ENCODE results near the gene NOS1AP.

NOS1AP gene

DNA sequence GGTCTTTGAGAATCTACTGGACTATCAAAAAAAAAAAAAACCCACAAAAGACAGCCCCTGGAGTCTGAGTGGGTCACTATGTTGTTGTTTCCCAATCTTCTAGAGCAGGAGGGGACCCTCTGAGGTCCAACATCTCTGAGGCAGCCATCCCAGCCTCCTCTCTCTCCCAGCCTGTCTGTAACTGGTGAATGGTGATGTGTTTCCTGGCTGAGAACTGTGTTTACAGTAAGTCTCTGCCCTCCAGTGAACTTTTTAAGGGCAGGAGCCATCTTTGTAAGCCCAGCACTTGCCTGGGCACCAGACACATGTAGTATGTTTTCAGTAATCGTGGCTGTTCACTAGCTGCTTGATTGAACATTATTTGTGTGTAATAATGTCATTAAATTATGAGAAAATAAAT is 221.5 kb downstream of the NOS1AP start:
- Mint-ChIP-seq H3K4me3 (no peak overlapping the region), H3K4me1 (no peaks in the 10 kb centered on the region)

DNA sequence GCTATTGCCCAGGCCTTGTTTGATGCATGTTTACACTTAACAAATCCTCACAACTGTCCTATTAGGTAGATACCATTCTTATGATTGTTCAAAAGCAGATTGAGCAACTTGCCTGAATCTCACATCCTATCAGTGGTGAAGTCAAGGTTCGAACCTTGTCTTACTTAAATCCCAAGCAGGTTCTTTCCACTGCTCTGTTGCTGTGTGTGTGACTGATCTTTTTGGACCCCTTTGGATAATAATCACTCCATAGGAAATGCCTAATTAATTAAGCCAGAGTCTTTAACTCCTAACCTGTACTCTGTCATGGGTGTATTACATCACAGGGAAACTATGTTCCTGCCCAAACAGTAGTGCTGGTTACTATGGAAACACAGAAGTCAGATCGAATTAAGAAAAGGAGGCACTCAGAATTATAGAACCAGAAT is 222.9 kb downstream of the NOS1AP start:
- no peaks in the 10 kb centered on the region for H3K4me1 Mint-ChIP-seq

More for the DNA sequence above, 221.5 kb downstream of the NOS1AP start:
- no peak for ATAC-seq
- no peak overlapping the region for H3K27ac Mint-ChIP-seq
- peaks cover 3% of the 10 kb centered on the region for H3K9me3 Mint-ChIP-seq
- no peaks in the 10 kb centered on the region for H3K36me3 Mint-ChIP-seq
- peaks cover 41% of the 10 kb centered on the region for H3K27me3 Mint-ChIP-seq

GRCh38 chr1:162293073-162293692 is 223.7 kb downstream of the NOS1AP start:
- no peak overlapping the region for H3K4me3 Mint-ChIP-seq
- no peak overlapping the region for H3K27ac Mint-ChIP-seq
- peaks cover 3% of the 10 kb centered on the region for H3K9me3 Mint-ChIP-seq
- no peak for ATAC-seq
- peaks cover 36% of the 10 kb centered on the region for H3K27me3 Mint-ChIP-seq
- no peaks in the 10 kb centered on the region for H3K4me1 Mint-ChIP-seq
- no peaks in the 10 kb centered on the region for H3K36me3 Mint-ChIP-seq

More for the DNA sequence above, 222.9 kb downstream of the NOS1AP start:
- Mint-ChIP-seq H3K9me3 (peaks cover 3% of the 10 kb centered on the region), H3K27me3 (peaks cover 36% of the 10 kb centered on the region), H3K4me3 (no peak overlapping the region), H3K36me3 (no peaks in the 10 kb centered on the region), H3K27ac (no peak overlapping the region)
- ATAC-seq = no peak

DNA sequence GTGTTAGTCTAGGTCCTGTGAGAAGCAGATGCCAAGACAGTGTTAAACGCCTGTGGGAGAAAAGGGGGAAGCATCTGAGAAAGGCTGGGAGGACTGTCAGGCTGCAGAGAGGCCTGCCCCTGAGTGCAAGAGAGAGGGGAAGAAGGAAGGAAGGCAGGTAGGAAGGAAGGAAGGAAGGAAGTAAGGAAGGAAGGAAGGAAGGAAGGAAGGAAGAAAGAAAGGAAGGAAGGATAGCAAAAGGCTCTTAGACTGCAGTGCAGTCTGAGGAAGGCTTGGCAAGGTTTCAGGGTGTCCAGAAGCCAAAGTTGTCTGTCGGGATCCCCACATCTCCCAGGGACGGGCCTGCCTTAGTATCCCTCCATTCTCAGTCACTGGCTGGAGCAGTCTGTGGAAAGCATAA is 224.5 kb downstream of the NOS1AP start:
- H3K4me3 Mint-ChIP-seq = no peak overlapping the region
- peaks cover 42% of the 10 kb centered on the region for H3K27me3 Mint-ChIP-seq
- H3K36me3 Mint-ChIP-seq = no peaks in the 10 kb centered on the region
- peaks cover 3% of the 10 kb centered on the region for H3K9me3 Mint-ChIP-seq
- no peaks in the 10 kb centered on the region for H3K4me1 Mint-ChIP-seq
- no peak overlapping the region for H3K27ac Mint-ChIP-seq
- ATAC-seq = no peak

DNA sequence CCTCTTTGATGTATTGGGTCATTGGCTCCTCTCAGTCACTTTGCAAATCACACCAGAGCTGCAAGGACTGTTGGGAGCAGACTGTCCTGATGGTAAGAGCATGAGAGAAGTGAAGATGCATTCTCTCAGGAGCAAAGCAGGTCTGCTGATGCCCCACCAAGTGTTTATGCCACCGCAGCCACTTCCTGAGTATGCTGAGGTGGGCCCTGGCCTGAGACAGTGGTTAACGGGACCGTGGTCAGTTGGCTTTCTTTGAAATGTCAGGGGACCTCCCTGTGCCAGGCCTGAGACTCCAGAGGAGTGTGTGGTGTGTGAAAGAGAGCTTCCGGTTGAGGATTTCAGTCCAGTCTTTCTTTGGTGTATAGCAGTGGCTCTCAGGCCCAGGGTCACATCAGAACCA is 227.7 kb downstream of the NOS1AP start:
- no peak overlapping the region for H3K27ac Mint-ChIP-seq
- peaks cover 43% of the 10 kb centered on the region for H3K27me3 Mint-ChIP-seq
- ATAC-seq = no peak
- H3K4me1 Mint-ChIP-seq = no peaks in the 10 kb centered on the region
- H3K9me3 Mint-ChIP-seq = no peaks in the 10 kb centered on the region
- H3K4me3 Mint-ChIP-seq = no peak overlapping the region
- no peaks in the 10 kb centered on the region for H3K36me3 Mint-ChIP-seq

DNA sequence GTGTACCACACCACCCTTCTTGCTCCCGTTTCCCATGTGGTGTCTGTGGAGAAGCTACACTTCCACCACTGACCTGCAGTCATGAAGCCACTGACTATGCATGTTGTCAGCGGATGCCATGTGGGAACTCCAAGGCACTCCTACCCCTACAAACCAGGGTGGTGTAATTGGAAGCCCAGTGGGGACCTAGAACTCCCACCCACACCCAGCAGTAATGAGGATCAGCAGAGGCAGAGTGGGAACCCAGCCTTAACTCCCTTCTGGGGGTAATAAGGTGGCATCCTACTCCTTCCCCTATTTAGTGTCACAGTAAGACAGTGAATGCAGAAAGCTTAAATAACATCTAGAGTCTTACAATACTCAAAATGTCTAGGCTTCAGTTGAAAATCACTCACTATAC is 228.8 kb downstream of the NOS1AP start:
- no peaks in the 10 kb centered on the region for H3K4me1 Mint-ChIP-seq
- no peak overlapping the region for H3K4me3 Mint-ChIP-seq
- no peaks in the 10 kb centered on the region for H3K36me3 Mint-ChIP-seq

DNA sequence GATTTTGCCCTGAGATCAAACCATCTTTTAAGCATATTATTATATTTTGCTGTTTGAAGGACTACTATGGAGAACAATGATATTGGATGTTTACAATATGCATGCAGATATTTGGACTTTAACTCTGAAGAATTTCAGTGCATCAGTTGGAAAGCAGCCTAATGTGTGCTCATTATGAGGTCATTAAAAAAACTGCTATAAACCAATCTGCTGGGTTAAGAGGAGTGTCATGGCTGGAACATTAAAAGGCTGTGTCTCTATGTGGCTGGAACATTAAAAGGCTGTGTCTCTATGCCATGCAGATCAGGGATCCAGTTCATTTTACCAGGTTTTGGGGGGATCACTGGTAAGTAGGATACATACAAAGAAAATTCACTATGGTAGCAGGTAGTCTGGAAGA is 229.5 kb downstream of the NOS1AP start:
- Mint-ChIP-seq H3K9me3 (no peaks in the 10 kb centered on the region), H3K36me3 (no peaks in the 10 kb centered on the region), H3K27me3 (peaks cover 37% of the 10 kb centered on the region), H3K4me3 (no peak overlapping the region), H3K27ac (no peak overlapping the region), H3K4me1 (no peaks in the 10 kb centered on the region)
- ATAC-seq = no peak

More for the DNA sequence above, 228.8 kb downstream of the NOS1AP start:
- Mint-ChIP-seq H3K27ac (no peak overlapping the region), H3K27me3 (peaks cover 43% of the 10 kb centered on the region), H3K9me3 (no peaks in the 10 kb centered on the region)
- no peak for ATAC-seq

- no peak overlapping the region for H3K27ac Mint-ChIP-seq
Observed at GRCh38 chr1:162300057-162300917, 230.8 kb downstream of the NOS1AP start.

DNA sequence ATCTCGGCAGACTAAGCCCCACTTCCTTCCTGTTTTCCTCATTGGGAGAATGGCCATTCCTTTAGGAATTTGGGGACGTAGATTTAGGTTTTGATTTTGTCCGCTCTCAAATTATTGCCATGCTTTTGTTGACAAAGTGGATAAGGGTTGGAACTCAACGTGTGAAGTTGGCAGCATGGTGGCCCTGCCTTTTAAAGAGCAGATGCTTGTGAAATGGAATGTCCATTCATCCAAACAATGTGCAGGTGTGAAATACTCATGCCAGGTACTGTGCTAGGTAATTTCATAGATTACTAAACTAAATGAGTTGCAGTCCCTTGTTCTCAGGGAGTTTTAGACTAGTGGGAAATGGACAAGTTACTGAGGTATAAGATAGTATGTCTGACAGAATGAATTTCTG is 232.2 kb downstream of the NOS1AP start:
- Mint-ChIP-seq H3K4me1 (no peaks in the 10 kb centered on the region), H3K4me3 (no peak overlapping the region), H3K9me3 (no peaks in the 10 kb centered on the region), H3K36me3 (no peaks in the 10 kb centered on the region), H3K27me3 (peaks cover 22% of the 10 kb centered on the region), H3K27ac (no peak overlapping the region)
- ATAC-seq = no peak

More at GRCh38 chr1:162300057-162300917, 230.8 kb downstream of the NOS1AP start:
- no peak for ATAC-seq
- H3K4me1 Mint-ChIP-seq = no peaks in the 10 kb centered on the region
- H3K9me3 Mint-ChIP-seq = no peaks in the 10 kb centered on the region
- H3K27me3 Mint-ChIP-seq = peaks cover 28% of the 10 kb centered on the region
- no peak overlapping the region for H3K4me3 Mint-ChIP-seq
- no peaks in the 10 kb centered on the region for H3K36me3 Mint-ChIP-seq

GRCh38 chr1:162302306-162303003 is 233.0 kb downstream of the NOS1AP start:
- Mint-ChIP-seq H3K9me3 (no peaks in the 10 kb centered on the region), H3K27ac (no peak overlapping the region), H3K27me3 (peaks cover 22% of the 10 kb centered on the region), H3K4me1 (no peaks in the 10 kb centered on the region), H3K4me3 (no peak overlapping the region), H3K36me3 (no peaks in the 10 kb centered on the region)
- no peak for ATAC-seq

DNA sequence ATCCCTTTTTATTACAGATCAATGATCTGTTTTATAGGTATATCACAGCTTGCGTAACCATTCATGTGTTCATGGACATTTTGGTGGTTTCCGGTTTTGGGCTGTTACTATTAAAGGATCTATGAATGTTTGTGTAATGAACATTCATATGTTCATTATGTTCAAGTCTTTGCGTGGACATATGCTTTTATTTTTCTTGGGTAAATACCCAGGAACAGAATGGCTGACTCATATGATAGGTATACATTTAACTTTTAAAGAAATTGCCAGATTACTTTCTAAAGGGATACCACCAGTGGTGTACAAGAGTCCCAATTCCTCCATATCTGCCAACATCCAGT is 233.5 kb downstream of the NOS1AP start:
- Mint-ChIP-seq H3K4me3 (no peak overlapping the region), H3K9me3 (peaks cover 3% of the 10 kb centered on the region), H3K4me1 (no peaks in the 10 kb centered on the region), H3K27me3 (peaks cover 22% of the 10 kb centered on the region), H3K36me3 (no peaks in the 10 kb centered on the region), H3K27ac (no peak overlapping the region)
- no peak for ATAC-seq

DNA sequence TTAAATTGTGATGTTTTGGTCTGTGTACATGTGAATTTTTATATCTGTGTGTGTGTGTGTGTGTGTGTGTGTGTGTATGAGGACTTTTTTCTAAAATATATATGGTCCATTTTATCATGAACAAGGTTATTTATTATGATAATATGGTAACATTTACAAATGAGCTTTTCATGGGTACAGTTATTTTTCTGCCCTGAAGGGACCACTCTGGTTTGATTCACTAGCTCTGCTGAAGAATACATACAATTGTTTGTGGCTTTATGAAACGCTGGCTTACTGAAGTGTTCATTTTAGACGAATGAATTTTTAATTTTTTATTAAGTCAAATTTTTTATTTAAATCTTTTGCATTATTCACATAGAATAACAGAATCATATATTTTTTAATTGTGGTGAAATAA is 235.2 kb downstream of the NOS1AP start:
- Mint-ChIP-seq H3K27ac (no peak overlapping the region), H3K36me3 (no peaks in the 10 kb centered on the region), H3K9me3 (peaks cover 10% of the 10 kb centered on the region), H3K27me3 (peaks cover 6% of the 10 kb centered on the region), H3K4me3 (no peak overlapping the region), H3K4me1 (no peaks in the 10 kb centered on the region)
- ATAC-seq = no peak

DNA sequence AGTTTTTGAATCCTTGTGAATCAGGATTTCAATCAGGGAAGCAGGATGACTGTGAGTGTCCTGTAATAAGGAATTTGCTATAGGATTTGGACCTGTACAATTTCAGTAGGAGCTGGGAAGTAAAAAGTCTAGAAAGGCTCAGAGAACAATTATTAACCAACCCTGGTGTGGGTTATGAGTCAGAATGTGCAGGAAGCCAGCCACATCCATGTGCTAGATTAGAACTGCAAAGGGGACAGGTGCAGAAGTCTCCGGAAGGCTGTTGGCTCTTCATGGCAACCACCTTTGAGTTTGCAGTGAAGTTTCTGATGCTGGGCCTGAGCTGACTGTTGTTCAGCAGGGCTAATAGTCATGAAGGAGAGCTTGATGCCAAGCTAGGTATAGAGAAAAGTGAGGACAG is 236.5 kb downstream of the NOS1AP start:
- no peak for ATAC-seq
- Mint-ChIP-seq H3K9me3 (peaks cover 14% of the 10 kb centered on the region), H3K27ac (no peak overlapping the region), H3K4me1 (no peaks in the 10 kb centered on the region), H3K27me3 (no peaks in the 10 kb centered on the region), H3K4me3 (no peak overlapping the region), H3K36me3 (no peaks in the 10 kb centered on the region)

GRCh38 chr1:162310337-162310736 is 240.8 kb downstream of the NOS1AP start:
- Mint-ChIP-seq H3K4me3 (no peak overlapping the region), H3K36me3 (no peaks in the 10 kb centered on the region)

DNA sequence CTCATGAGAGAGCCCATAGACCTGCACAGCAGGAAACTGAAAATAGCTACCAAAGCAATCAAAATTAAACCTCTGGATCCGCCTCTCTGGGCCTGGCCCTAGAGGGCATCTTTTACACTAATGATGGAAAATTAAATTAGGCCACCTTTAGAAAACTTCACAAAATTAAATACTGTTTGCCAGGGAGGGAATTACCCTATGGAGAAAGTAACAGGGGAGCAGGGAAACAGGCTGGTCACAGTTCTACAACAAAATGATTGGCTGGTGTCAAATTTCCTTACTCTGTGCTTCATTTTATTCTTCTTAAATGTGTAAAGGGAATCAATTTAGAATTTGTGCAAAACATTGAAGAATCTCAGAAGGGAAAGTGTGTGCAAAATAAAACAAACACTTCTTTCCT is 244.7 kb downstream of the NOS1AP start:
- Mint-ChIP-seq H3K4me3 (no peak overlapping the region), H3K27me3 (peaks cover 19% of the 10 kb centered on the region), H3K27ac (no peak overlapping the region), H3K9me3 (peaks cover 9% of the 10 kb centered on the region), H3K36me3 (no peaks in the 10 kb centered on the region), H3K4me1 (no peaks in the 10 kb centered on the region)
- ATAC-seq = no peak

More at GRCh38 chr1:162310337-162310736, 240.8 kb downstream of the NOS1AP start:
- Mint-ChIP-seq H3K9me3 (peaks cover 16% of the 10 kb centered on the region), H3K27me3 (no peaks in the 10 kb centered on the region), H3K4me1 (no peaks in the 10 kb centered on the region), H3K27ac (no peak overlapping the region)
- no peak for ATAC-seq

Data from stimulated activated memory B cell treated with anti-CD40 and anti-IgM and Interleukin-4, amounts not matched to agents 10 μg/mL and 1 μg/mL and 100 μg/mL, for 72 hours (primary cell).